Measurements from ENCODE around the gene MAN2A1. TPM values are rescaled to one million over a fixed set of nuclear protein-coding genes. Genes with fewer than 3 reads are reported as not detected.

The MAN2A1 gene
- total RNA-seq, 2 experiments from 2014 or later, result 23.0 to 28.7 TPM

DNA sequence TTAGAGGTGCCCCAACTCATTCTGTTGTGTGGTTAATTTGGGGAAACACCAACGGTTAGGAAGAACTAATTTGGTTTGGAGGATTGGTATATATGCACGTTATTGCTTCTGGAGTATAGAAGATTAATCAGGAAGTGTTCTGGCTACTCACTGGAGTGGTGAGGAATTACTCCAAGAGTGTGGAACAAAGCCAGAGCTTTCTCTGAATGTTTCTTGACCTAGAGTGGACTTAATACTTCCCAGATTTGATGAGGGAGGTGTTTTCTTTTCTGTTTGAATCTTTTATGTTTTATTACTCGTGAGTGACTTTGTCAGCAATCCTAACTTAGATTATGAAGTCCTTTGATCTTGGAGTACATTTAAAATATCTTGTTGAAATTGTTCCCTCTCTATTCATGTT lies 163.7 kb downstream of the MAN2A1 start:
- Histone ChIP-seq H3K4me2 (ENCODE audit: low read length) (no peak overlapping the region), H3K9me3 (ENCODE audit: low read length) (no peaks in the 10 kb centered on the region), H3K27ac (ENCODE audit: low read depth, low read length, poor library complexity, severe bottlenecking) (no peak overlapping the region), H3K4me3 (ENCODE audit: low read depth, low read length, poor library complexity, severe bottlenecking) (no peak overlapping the region), H2AFZ (ENCODE audit: low read length) (no peak overlapping the region), H3K36me3 (ENCODE audit: insufficient read depth, low read length) (peaks cover 57% of the 10 kb centered on the region), H3K79me2 (ENCODE audit: insufficient read depth, low read depth, low read length) (no peaks in the 10 kb centered on the region), H3K4me1 (ENCODE audit: insufficient read depth, low read length, poor library complexity, severe bottlenecking) (no peaks in the 10 kb centered on the region), H3K9me2 (ENCODE audit: insufficient read depth, low read length) (no peaks in the 10 kb centered on the region), H4K20me1 (ENCODE audit: insufficient read depth, low read length) (no peaks in the 10 kb centered on the region)
- ChIA-PET POLR2A (interaction anchor here (0.8 to 1.5 kb wide), 2 partner anchors 17 to 504 kb away, joined by 3 to 5 read pairs; no protein-coding TSS in a partner anchor), CTCF (ENCODE audit: unreplicated experiment) (no interaction called here)
- no TSS peak for BruUV-seq (replicated peaks)
- no peak for TF ChIP-seq EZH2phosphoT487 (IDR thresholded peaks at IDR 0.05; ENCODE audit: borderline replicate concordance, low read depth, low read length)
- TF ChIP-seq, protein P1, sequence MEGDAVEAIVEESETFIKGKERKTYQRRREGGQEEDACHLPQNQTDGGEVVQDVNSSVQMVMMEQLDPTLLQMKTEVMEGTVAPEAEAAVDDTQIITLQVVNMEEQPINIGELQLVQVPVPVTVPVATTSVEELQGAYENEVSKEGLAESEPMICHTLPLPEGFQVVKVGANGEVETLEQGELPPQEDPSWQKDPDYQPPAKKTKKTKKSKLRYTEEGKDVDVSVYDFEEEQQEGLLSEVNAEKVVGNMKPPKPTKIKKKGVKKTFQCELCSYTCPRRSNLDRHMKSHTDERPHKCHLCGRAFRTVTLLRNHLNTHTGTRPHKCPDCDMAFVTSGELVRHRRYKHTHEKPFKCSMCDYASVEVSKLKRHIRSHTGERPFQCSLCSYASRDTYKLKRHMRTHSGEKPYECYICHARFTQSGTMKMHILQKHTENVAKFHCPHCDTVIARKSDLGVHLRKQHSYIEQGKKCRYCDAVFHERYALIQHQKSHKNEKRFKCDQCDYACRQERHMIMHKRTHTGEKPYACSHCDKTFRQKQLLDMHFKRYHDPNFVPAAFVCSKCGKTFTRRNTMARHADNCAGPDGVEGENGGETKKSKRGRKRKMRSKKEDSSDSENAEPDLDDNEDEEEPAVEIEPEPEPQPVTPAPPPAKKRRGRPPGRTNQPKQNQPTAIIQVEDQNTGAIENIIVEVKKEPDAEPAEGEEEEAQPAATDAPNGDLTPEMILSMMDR (conservative IDR thresholded peaks at IDR 0.05; ENCODE audit: low read length), result no peak
- intact Hi-C loops (cut with micrococcal nuclease; ENCODE audit: unreplicated experiment), result no loop called here
- DNase-seq (ENCODE audit: low spot score), result no peak

DNA sequence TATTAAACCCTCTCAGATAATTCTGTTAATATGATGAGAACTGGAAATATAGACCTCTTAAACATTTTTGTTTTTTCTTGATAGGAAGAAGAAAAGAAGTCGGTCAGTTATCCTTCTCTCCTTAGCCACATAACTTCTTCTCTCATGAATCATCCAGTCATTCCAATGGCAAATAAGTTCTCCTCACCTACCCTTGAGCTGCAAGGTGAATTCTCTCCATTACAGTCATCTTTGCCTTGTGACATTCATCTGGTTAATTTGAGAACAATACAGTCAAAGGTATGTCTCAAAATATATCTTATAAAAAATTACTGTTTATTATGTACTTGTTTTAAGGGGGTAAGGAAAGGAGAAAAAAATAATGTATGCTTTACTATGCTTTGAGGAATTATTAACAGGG lies 165.3 kb downstream of the MAN2A1 start:
- H3K79me2 ChIP-seq (ENCODE audit: insufficient read depth, low read depth, low read length), result no peaks in the 10 kb centered on the region
- H3K4me3 ChIP-seq (ENCODE audit: low read depth, low read length, poor library complexity, severe bottlenecking), result no peak overlapping the region
- no peaks in the 10 kb centered on the region for H4K20me1 ChIP-seq (ENCODE audit: insufficient read depth, low read length)
- intact Hi-C loops (cut with micrococcal nuclease; ENCODE audit: unreplicated experiment), result no loop called here
- no peak overlapping the region for H3K27ac ChIP-seq (ENCODE audit: low read depth, low read length, poor library complexity, severe bottlenecking)
- POLR2A ChIA-PET, result no interaction called here
- DNase-seq (ENCODE audit: low spot score), result no peak
- no peak for TF ChIP-seq EZH2phosphoT487 (IDR thresholded peaks at IDR 0.05; ENCODE audit: borderline replicate concordance, low read depth, low read length)
- TF ChIP-seq, protein P1 (conservative IDR thresholded peaks at IDR 0.05; ENCODE audit: low read length), result no peak
- BruUV-seq (replicated peaks), result no TSS peak
- no peak overlapping the region for H3K4me2 ChIP-seq (ENCODE audit: low read length)
- no peaks in the 10 kb centered on the region for H3K9me3 ChIP-seq (ENCODE audit: low read length)
- H3K36me3 ChIP-seq (ENCODE audit: insufficient read depth, low read length), result peaks cover 58% of the 10 kb centered on the region
- H3K9me2 ChIP-seq (ENCODE audit: insufficient read depth, low read length), result no peaks in the 10 kb centered on the region
- no peaks in the 10 kb centered on the region for H3K4me1 ChIP-seq (ENCODE audit: insufficient read depth, low read length, poor library complexity, severe bottlenecking)
- CTCF ChIA-PET (ENCODE audit: unreplicated experiment), result no interaction called here
- no peak overlapping the region for H2AFZ ChIP-seq (ENCODE audit: low read length)

DNA sequence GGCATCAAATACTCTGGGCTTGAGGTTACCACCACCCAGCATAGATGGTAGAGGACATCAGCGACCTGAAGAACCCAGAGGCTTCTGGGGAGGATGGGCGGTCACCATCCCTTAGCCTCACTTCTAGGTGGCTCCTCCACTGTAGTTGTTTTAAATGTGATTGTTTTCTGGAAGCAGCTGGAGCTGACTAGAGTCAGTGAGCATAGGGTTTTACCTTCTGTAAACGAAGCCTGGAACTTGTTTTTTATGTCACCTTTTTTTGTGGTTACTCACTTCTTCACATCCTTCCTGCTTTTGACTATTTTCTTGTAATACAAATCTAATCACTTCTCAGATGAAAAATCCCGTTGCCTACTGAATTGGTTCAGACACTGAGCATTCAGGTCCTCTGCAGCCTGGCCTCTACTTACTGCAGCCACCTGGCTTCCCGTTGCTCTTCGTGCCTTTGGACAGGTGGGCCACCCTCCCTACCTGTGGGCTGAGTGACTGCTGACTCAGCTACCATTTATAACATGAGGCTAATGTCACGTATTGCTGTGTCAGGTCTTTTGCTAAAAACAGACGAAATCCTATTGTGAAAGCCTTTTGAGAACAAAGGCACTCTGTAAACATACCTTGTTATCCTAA lies 167.8 kb downstream of the MAN2A1 start:
- no peak overlapping the region for H3K4me2 ChIP-seq (ENCODE audit: low read length)
- H3K4me3 ChIP-seq (ENCODE audit: low read depth, low read length, poor library complexity, severe bottlenecking), result no peak overlapping the region
- peaks cover 57% of the 10 kb centered on the region for H3K36me3 ChIP-seq (ENCODE audit: insufficient read depth, low read length)
- no peak overlapping the region for H2AFZ ChIP-seq (ENCODE audit: low read length)
- no peaks in the 10 kb centered on the region for H3K9me2 ChIP-seq (ENCODE audit: insufficient read depth, low read length)
- intact Hi-C loops (cut with micrococcal nuclease; ENCODE audit: unreplicated experiment), result no loop called here
- no peaks in the 10 kb centered on the region for H3K9me3 ChIP-seq (ENCODE audit: low read length)
- CTCF ChIA-PET (ENCODE audit: unreplicated experiment), result no interaction called here
- no peaks in the 10 kb centered on the region for H3K79me2 ChIP-seq (ENCODE audit: insufficient read depth, low read depth, low read length)
- TF ChIP-seq EZH2phosphoT487 (IDR thresholded peaks at IDR 0.05; ENCODE audit: borderline replicate concordance, low read depth, low read length), result no peak
- TF ChIP-seq, protein P1 (conservative IDR thresholded peaks at IDR 0.05; ENCODE audit: low read length), result no peak
- POLR2A ChIA-PET, result no interaction called here
- H3K27ac ChIP-seq (ENCODE audit: low read depth, low read length, poor library complexity, severe bottlenecking), result no peak overlapping the region
- no peaks in the 10 kb centered on the region for H4K20me1 ChIP-seq (ENCODE audit: insufficient read depth, low read length)
- DNase-seq (ENCODE audit: low spot score), result no peak
- H3K4me1 ChIP-seq (ENCODE audit: insufficient read depth, low read length, poor library complexity, severe bottlenecking), result no peaks in the 10 kb centered on the region
- no TSS peak for BruUV-seq (replicated peaks)
